HuH-7 (cell line): Measurements from ENCODE around the gene SRSF1.
"Not testable (repeated sequence)": the region's sequence is repeated elsewhere in the genome, so short reads cannot be mapped to it uniquely, and the experiment has no call there.

Experiments
- DNase-seq: peaks from one replicate; pipeline ENCODE4 v3.0.0; 2011; ENCODE audit warnings: low spot score

Gene SRSF1

GRCh38 chr17:57988301-57989250 is 18.5 kb downstream of the SRSF1 start:
- peak; percentile 75 for DNase-seq

DNA sequence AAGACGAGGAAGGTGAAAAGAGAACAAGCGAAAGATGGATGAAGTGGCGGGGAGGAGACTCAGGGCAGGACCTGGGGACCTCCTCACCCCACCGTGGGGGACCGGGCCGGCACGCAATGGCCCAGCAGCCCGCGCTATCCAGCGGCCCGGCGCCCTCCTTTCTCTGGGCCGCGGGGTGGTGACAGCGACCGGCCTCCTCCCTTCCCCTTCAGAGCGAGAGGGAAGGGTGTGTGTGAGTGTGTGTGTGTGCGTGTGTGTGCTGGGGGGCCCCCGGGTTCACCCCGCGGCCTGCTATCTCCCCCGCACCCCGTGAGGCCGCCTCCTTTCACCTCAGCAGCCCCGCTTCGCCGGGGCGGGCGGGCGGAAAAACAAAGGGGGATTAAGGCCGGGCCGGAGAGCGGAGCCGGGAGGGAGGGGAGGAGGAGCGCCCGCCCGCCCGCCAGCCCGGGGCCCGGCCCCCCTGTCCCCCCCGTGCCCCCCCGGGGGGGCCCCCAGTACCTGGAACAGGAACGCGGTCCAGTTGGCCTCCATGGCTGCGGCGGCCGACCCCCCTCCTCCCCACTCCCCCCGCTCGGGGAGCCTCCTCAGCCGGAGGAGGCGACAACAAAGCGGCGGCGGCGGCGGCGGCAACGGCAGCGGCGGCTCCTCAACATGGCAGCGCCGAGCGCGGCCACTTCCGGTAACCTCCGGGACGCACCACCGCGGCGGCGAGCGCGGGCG is 19.3 kb downstream of the SRSF1 start, which contains the start of gene VEZF1:
VEZF1 (minus strand) TSS at position 674 of the 720 bp plus-strand sequence; CDS start at position 531, 143 bp downstream.
- peak; percentile 45 for DNase-seq

- peak; percentile 40 for DNase-seq
Observed at GRCh38 chr17:57986841-57987580, 20.0 kb downstream of the SRSF1 start.

DNA sequence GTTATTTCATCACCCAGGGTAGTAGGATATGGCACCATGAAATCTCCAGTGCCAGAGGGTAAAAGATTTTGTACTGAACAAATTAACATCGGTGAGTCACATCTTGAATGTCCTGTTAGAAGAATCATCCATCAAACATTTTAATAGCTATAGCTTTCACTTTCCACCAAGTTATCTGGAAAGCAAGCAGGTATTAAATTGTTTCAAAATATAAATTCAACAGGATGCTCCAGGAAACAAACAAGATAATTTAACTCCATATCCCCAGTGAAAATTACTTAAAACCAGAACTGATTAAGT is 21.4 kb downstream of the SRSF1 start:
- DNase-seq = no peak

GRCh38 chr17:57984936-57985674 is 21.9 kb downstream of the SRSF1 start:
- no peak for DNase-seq

GRCh38 chr17:57984261-57984890 is 22.7 kb downstream of the SRSF1 start:
- no peak for DNase-seq

GRCh38 chr17:57983446-57983845 is 23.6 kb downstream of the SRSF1 start:
- no peak for DNase-seq

GRCh38 chr17:57982452-57983170 is 24.4 kb downstream of the SRSF1 start:
- no peak for DNase-seq

DNA sequence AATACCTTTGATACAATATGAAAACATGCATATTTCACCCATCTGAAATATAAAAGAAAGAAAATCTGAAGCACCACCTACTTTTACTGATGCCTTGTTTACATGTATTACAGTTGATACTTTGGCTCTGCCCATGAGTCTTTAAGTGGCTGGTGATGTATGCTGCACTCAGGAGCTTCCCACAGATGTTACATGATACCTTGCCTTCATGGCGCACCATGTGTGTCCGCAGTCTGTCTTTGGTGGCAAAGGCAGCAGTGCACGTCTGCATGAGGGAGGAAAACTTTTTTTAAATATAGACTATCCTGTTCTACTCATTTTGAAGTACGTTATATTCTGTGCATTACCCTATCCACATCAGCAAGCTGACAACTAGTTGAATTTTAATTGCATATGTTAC is 26.5 kb downstream of the SRSF1 start:
- DNase-seq = no peak

GRCh38 chr17:57979076-57979475 is 28.0 kb downstream of the SRSF1 start:
- DNase-seq = no peak

- no peak for DNase-seq
Observed at GRCh38 chr17:57976594-57976993, 30.5 kb downstream of the SRSF1 start.

- peak; percentile 40 for DNase-seq
Observed at GRCh38 chr17:57975044-57975443, 32.0 kb downstream of the SRSF1 start.

DNA sequence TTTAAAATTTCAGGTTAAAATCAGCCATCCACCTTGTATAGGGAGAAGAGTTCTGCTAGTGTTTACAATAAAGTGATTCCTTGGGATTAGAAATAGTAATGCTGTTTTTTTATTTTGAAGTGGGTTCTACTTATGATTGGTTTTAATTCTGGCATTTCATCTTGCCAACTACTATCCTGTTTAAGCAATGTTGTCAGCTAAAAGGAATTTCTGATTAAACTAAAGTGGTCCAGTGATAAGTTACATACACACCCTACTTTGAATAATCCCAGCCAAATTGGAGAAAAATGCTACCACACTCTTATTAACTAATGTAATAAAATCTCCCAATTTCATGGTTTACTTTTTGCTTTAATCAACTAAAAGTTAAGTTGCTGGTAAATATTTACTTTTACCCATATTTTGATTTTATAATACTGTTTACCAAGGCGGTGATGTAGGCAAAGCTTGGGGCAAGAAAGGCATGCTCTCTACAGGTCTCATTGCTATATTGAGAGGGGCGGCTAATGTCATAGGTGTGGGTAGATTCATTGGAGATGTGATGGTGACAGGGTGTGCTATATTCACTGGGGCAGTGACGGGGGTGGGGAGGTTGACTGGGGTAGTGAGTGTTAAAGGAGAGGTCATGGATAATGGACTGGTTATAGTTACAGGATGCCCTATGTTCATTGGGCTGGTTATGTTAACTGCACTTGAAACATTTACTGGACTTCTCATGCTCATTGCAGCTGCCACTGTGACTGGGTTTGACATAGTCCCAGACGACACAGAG is 32.8 kb downstream of the SRSF1 start:
- DNase-seq = not testable (repeated sequence)

DNA sequence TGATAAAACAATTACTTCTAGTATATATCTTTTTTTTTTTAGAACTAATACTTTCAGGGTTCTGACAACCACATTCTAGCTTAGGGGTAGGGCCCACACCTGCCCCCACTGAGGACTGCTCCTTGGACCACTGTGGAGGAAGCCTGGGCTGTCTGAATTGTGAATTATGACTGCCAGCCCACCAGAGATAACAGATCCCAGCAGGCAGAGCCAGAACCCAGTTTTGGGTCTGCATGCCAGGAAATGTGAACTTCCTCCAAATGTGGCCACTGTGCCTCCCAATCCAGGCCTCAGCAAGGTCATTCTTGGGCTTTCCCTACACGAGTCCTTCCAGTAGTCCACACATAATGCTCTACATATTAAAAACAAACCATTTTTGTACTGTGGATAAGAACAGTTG is 34.9 kb downstream of the SRSF1 start:
- no peak for DNase-seq

DNA sequence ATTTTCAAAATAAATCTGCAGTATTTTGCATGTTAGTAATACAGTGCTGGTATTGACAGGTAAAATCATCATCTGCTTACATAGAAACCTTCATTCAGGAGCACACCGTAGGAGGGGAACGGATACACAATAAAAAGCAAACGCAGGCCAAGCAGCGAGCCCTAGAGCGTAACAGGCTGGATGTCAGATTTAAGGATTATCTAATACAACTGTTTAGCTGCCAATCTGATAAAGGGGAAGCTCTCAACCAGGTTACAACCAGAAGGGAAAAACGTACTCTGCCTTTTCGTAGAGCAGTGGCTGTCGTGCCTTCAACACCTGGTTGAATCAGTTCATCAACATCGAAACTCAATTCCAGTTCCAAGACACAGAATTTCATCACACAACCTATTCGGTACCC is 35.5 kb downstream of the SRSF1 start:
- DNase-seq = no peak

DNA sequence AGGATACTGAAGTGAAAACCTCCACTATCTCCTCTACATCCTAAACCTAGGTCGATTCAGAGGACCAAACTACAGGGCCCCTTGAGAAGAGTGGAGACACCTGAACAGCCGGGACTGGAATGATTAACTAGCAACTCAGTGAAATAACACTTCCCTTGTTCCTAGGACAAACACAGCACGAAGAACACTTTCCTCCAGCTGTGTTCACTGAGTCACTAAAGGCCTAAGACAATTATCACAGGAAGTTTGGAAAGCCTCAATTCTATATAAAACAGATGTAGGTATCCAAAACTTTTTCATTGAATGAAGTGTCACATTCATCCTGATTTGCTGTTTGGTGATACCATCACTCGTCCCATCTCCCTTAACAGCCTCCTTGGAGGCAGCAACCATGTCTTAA is 36.3 kb downstream of the SRSF1 start:
- no peak for DNase-seq

DNA sequence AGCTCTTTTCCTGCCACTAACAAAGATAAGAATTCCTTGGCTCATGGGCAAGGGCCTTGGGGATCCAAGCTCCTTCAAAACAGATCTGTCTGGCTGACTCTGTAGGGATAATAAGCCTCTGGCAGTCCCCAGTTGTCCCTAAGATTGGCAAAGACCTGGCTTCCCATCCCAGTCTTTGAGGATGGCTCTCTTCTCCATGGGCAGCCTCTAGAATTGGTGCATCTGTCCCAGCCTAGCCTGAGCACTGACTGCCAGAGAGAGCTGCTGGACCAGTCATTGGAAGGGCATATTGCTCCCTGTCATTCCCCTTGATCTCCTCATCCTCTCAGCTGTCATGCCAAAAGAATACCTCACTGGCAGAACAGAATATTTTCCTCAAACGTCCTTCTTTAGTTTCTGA is 38.6 kb downstream of the SRSF1 start:
- no peak for DNase-seq

DNA sequence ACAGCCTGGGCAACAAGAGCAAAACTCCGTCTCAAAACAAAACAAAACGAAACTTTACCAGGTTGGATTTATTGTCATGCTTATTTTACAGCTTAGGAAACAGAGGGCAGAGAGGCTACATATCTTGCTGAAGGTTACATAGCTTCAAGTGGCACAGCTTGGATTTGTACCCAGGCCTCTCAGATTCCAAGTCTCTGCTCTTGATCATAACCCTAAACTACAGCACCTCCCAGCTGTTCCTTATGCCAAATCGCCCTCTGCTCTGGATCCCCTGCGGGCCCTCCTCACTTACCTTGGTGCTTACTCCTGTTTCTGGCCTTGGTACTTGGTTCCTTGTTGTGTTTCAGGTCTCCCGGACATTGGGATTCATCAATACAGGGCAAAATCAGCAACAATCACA is 40.2 kb downstream of the SRSF1 start:
- DNase-seq = no peak

- no peak for DNase-seq
Observed at GRCh38 chr17:57966246-57966645, 40.8 kb downstream of the SRSF1 start.
